ENCODE data around the gene DHRS2. TPM values are rescaled to one million over a fixed set of nuclear protein-coding genes. Genes with fewer than 3 reads are reported as not detected.
"Not testable (repeated sequence)": the region's sequence is repeated elsewhere in the genome, so short reads cannot be mapped to it uniquely, and the experiment has no call there.

DHRS2 gene
- total RNA-seq, 4 donors from 2014 or later: 0.24 TPM; not detected in 3

- no peak for DNase-seq (ENCODE audit: low spot score)
- no peak for TF ChIP-seq CTCF (IDR thresholded peaks at IDR 0.05)
- no peak for ATAC-seq (ENCODE audit: low FRiP score)
These were observed 3.6 kb upstream of the DHRS2 start for GRCh38 chr14:23632461-23633159.

- DNase-seq (ENCODE audit: low spot score) (no peak), ATAC-seq (ENCODE audit: low FRiP score) (no peak)
- TF ChIP-seq CTCF (IDR thresholded peaks at IDR 0.05): no peak
These were observed 2.9 kb upstream of the DHRS2 start for GRCh38 chr14:23633160-23633701.

- ATAC-seq (ENCODE audit: low FRiP score); DNase-seq (ENCODE audit: low spot score): not testable (repeated sequence)
These were observed 1.3 kb upstream of the DHRS2 start for GRCh38 chr14:23634698-23635412.

- ATAC-seq (ENCODE audit: low FRiP score); DNase-seq (ENCODE audit: low spot score): not testable (repeated sequence)
These were observed 1.1 kb downstream of the DHRS2 start for GRCh38 chr14:23637312-23637654.

GRCh38 chr14:23637655-23638413 is 1.7 kb downstream of the DHRS2 start:
- ATAC-seq (ENCODE audit: low FRiP score); DNase-seq (ENCODE audit: low spot score): not testable (repeated sequence)

GRCh38 chr14:23638414-23639047 is 2.4 kb downstream of the DHRS2 start:
- no peak for ATAC-seq (ENCODE audit: low FRiP score)
- DNase-seq (ENCODE audit: low spot score): no peak
- no peak for TF ChIP-seq CTCF (IDR thresholded peaks at IDR 0.05)

GRCh38 chr14:23639048-23639890 is 3.1 kb downstream of the DHRS2 start:
- TF ChIP-seq CTCF (IDR thresholded peaks at IDR 0.05): no peak
- no peak for ATAC-seq (ENCODE audit: low FRiP score)
- DNase-seq (ENCODE audit: low spot score): no peak

All from omental fat pad (tissue), 4 donors.